Psoas muscle (tissue), 8 donors: ENCODE measurements around the gene MRPL14. TPM values are rescaled to one million over a fixed set of nuclear protein-coding genes. Genes with fewer than 3 reads are reported as not detected.

Experiments
- ATAC-seq, 4 donors: fragments of 200-7000 bp; cut with Tn5 transposase; one replicate each; pipeline ENCODE4 v1.9.1; 2020; ENCODE audit warnings: moderate library complexity in 3 of 4, mild to moderate bottlenecking in 2 of 4
- DNase-seq, 2 donors: peaks; one replicate each; pipeline ENCODE4 v3.0.0-alpha.2; 2020
- H3K27ac ChIP-seq: fragments of 200-600 bp; one replicate; pipeline ENCODE4 v1.8.0; 2022
- H3K27me3 ChIP-seq, 3 donors: fragments of 200-600 bp in 1 of 3; one replicate each; pipeline versions ENCODE4 v1.6.1 to v1.8.0; 2013 to 2022; ENCODE audit warnings: low read length in 2 of 3, mild to moderate bottlenecking in 2 of 3, moderate library complexity in 1 of 3; ENCODE audit not compliant: insufficient read depth in 3 of 3
- H3K36me3 ChIP-seq, 2 donors: fragments of 200-600 bp in 1 of 2; one replicate each; pipeline versions ENCODE4 v1.6.1 to v1.8.0; 2013 to 2022; ENCODE audit warnings: low read depth in 1 of 2, mild to moderate bottlenecking in 1 of 2, moderate library complexity in 1 of 2; ENCODE audit not compliant: insufficient read depth in 1 of 2
- H3K4me1 ChIP-seq: fragments of 200-600 bp; one replicate; pipeline ENCODE4 v1.8.0; 2022
- H3K4me3 ChIP-seq: fragments of 200-600 bp; one replicate; pipeline ENCODE4 v1.8.0; 2022; ENCODE audit warnings: mild to moderate bottlenecking
- H3K9me3 ChIP-seq: fragments of 200-600 bp; one replicate; pipeline ENCODE4 v1.8.0; 2022
- WGBS, 3 donors: extraction: QIAGEN DNeasy Blood & Tissue Kit; methylation state at CpG; one replicate each; pipeline versions ENCODE4 v1.1.6 to v1.1.7; 2013; 5-methylcytosine and 5-hydroxymethylcytosine counted together
- intact Hi-C, 2 donors: fragments of 100-400 bp; cut with DNase I; formaldehyde crosslinking; loops; one replicate each; pipeline versions ENCODE4 v1.11.0 to v1.14.2; 2022
- polyA plus RNA-seq, 3 donors: library from polyadenylated mRNA; stranded (reverse); fragments of 200-250 nt; gene quantifications; one replicate each; pipeline ENCODE4 v1.2.3, GENCODE V29; 2013
- total RNA-seq, 4 donors: library from RNA; stranded (reverse); fragmentation: NEBNext Ultra II Directional in 2 of 4; extraction: Animal tissue kit (Norgen Biotek cat#: 25700) in 2 of 4; gene quantifications; one replicate each; pipeline versions ENCODE4 v1.2.1 to v1.2.4, GENCODE V29; 2021 to 2023
- TF ChIP-seq, protein P1 (sequence below): fragments of 200-600 bp; IDR thresholded peaks from one replicate; pipeline ENCODE4 v1.8.0; 2022; ENCODE audit warnings: antibody characterized with exemption
- donor health status: healthy with polysubstance abuse.
- donor health status: DM: no; HTN: no; CAD: no; lungs with moderate emphysema.
- donor health status: Bipolar disorder and iron deficiency.
- donor health status: healthy.
- donor health status: DM: yes; HTN: yes; CAD: no.
- donor health status: DM: no; HTN: no; CAD: no.
- donor health status: DM: no; HTN: no; CAD: no.
- donor health status: DM: yes; HTN: yes; CAD: no.

Gene MRPL14
- total and polyA plus RNA-seq, 7 donors = 62.3 to 308 (median 166) TPM

DNA sequence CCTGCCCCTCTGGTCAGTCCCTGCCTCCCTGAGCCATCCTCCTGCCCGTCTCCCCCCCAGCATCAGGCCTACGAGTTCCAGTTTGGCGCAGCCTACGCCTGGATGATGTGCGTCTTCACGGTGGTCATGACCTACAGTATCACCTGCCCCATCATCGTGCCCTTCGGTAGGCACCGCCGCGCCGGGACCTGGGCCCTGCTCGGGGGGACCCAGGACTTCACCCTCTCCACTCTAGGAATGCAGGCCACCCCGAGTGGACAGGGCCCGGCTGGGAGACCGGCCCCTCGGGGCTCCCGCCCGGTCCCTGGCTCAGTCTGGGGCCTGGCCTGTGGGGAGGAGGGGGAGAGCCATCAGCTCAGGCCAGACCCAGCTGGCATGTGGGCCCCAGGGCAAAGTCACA is 25.3 kb upstream of the MRPL14 start:
- Histone ChIP-seq H3K27ac (no peak overlapping the region), H3K4me3 (no peak overlapping the region), H3K27me3 (no peaks in the 10 kb centered on the region), H3K36me3 (peaks cover 11 to 69% of the 10 kb centered on the region in 2 donors), H3K4me1 (no peaks in the 10 kb centered on the region), H3K9me3 (no peaks in the 10 kb centered on the region)
- ATAC-seq (no peak), DNase-seq (no peak)
- TF ChIP-seq, protein P1, sequence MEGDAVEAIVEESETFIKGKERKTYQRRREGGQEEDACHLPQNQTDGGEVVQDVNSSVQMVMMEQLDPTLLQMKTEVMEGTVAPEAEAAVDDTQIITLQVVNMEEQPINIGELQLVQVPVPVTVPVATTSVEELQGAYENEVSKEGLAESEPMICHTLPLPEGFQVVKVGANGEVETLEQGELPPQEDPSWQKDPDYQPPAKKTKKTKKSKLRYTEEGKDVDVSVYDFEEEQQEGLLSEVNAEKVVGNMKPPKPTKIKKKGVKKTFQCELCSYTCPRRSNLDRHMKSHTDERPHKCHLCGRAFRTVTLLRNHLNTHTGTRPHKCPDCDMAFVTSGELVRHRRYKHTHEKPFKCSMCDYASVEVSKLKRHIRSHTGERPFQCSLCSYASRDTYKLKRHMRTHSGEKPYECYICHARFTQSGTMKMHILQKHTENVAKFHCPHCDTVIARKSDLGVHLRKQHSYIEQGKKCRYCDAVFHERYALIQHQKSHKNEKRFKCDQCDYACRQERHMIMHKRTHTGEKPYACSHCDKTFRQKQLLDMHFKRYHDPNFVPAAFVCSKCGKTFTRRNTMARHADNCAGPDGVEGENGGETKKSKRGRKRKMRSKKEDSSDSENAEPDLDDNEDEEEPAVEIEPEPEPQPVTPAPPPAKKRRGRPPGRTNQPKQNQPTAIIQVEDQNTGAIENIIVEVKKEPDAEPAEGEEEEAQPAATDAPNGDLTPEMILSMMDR = no peak
- intact Hi-C loops = loop anchor here in 1 of 2 donors (2.0 kb wide), 1 partner anchor 56 kb away; no protein-coding TSS in a partner anchor
- 88 to 90% (median 89%) methylated on average over 19 of the region's 19 CpGs for WGBS, 3 donors

DNA sequence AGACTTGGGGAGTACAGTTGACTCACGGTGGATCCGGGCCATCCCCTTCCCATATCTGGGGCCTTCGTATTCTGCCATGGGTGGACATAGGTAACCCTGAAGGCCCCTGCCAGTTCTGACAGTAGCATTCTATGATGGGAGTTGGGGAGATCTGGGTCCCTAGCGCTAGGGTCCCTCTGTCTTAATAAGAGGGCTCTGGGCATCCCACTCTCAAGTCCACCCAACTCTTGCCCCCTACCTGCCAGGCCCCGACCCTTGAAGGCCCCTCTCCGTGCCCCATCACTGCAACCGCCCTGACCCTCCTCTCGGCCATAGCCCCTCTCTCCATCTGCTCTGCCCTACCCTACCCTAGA is 24.8 kb upstream of the MRPL14 start:
- TF ChIP-seq, protein P1 = no peak
- H3K27me3 ChIP-seq = no peaks in the 10 kb centered on the region
- H3K4me3 ChIP-seq = no peak overlapping the region
- ATAC-seq (peak in 3 of 4 donors; percentile 1 to 6 (median 3)), DNase-seq (no peak)
- H3K9me3 ChIP-seq = no peaks in the 10 kb centered on the region
- no peak overlapping the region for H3K27ac ChIP-seq
- no peaks in the 10 kb centered on the region for H3K4me1 ChIP-seq
- H3K36me3 ChIP-seq = peaks cover 14 to 74% of the 10 kb centered on the region in 2 donors
- intact Hi-C loops = loop anchor here in 1 of 2 donors (2.0 kb wide), 1 partner anchor 55 kb away; no protein-coding TSS in a partner anchor
- 53 to 62% (median 58%) methylated on average over 8 of the region's 8 CpGs for WGBS, 3 donors

DNA sequence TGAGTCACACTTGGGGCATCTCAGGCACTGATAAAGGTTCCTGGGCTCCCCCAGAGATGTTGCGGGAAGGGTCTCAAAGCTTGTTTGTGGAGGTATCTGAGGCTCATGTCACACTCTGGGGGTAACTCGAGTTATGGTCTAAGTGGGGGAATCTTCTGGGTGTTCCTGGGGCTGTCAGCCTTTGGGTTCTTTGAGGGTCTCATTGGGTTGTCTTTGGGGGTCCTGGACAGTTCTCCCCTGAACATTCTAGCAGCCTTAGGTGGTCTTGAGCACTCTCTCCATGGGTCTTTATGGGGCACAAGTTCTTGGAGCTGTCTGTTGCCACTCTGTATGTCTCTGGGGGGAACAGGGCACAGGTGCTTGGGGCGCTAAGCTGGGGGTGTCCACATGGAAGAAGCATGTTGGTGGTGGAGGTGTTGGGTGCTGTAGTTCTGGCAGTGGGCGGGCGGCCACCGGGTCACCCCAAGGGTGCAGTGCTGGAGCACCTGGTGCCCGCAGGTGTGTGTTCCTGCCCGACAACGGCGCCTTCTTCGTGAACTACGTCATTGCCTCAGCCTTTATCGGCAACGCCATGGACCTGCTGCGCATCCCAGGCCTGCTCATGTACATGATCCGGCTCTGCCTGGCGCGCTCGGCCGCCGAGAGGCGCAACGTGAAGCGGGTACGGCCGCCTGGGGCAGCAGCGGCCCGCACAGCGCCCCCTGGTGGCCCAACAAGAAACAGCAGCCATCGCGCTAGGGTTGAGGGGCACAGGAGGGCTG is 24.3 kb upstream of the MRPL14 start:
- 23 to 25% (median 23%) methylated on average over 30 to 31 of the region's 31 CpGs for WGBS, 3 donors
- peaks cover 16 to 79% of the 10 kb centered on the region in 2 donors for H3K36me3 ChIP-seq
- TF ChIP-seq, protein P1 = peak; percentile 100
- H3K4me1 ChIP-seq = no peaks in the 10 kb centered on the region
- ATAC-seq (peak; percentile 80 to 89 (median 82)), DNase-seq (peak; percentile 82 to 87)
- no peaks in the 10 kb centered on the region for H3K9me3 ChIP-seq
- H3K27me3 ChIP-seq = no peaks in the 10 kb centered on the region
- intact Hi-C loops = loop anchor here (1.0 to 2.0 kb wide), 2 partner anchors 55 kb away; no protein-coding TSS in a partner anchor
- no peak overlapping the region for H3K27ac ChIP-seq
- H3K4me3 ChIP-seq = no peak overlapping the region

DNA sequence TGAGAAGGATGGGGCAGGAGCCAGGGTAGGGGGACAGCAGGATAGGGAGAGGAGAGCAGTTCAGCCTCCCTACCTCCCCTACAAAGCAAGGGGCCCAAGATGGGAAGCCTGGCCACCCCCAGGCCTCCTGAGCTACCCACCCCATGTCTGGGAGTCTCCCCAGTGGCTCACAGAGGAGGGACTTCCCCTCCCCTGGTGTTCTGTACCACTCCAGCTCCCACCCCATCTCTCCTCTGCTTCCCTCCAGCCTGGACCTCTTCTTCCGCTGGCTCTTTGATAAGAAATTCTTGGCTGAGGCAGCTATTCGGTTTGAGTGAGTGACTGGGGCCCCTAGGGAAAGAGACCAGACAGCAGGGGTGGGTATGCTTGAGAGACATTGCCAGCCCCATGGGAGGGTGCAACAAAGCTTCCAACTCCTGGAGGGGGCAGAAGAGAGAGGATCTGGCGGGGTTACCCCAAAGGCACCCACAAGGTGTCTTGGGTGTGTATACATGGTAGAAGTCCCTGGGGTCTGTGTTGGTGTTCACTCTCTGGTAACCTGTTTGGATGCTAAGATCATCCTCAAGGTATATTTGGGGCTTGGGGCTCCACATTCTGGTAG is 23.2 kb upstream of the MRPL14 start:
- WGBS, 3 donors = 71 to 95% (median 74%) methylated on average over 3 of the region's 3 CpGs
- H3K4me3 ChIP-seq = no peak overlapping the region
- no peak overlapping the region for H3K27ac ChIP-seq
- H3K9me3 ChIP-seq = no peaks in the 10 kb centered on the region
- peaks cover 16 to 91% of the 10 kb centered on the region in 2 donors for H3K36me3 ChIP-seq
- no peaks in the 10 kb centered on the region for H3K27me3 ChIP-seq
- no peak for DNase-seq
- H3K4me1 ChIP-seq = no peaks in the 10 kb centered on the region
- intact Hi-C loops = no loop called here
- no peak for ATAC-seq
- TF ChIP-seq, protein P1 = no peak
